ENCODE results near the gene MSL2.
A peak's percentile ranks its signal among the peaks of the same experiment; 100 is the strongest.
"Not testable (repeated sequence)": the region's sequence is repeated elsewhere in the genome, so short reads cannot be mapped to it uniquely, and the experiment has no call there.

The MSL2 gene

GRCh38 chr3:136192831-136193230 is 3.3 kb downstream of the MSL2 start:
- no peak for DNase-seq

DNA sequence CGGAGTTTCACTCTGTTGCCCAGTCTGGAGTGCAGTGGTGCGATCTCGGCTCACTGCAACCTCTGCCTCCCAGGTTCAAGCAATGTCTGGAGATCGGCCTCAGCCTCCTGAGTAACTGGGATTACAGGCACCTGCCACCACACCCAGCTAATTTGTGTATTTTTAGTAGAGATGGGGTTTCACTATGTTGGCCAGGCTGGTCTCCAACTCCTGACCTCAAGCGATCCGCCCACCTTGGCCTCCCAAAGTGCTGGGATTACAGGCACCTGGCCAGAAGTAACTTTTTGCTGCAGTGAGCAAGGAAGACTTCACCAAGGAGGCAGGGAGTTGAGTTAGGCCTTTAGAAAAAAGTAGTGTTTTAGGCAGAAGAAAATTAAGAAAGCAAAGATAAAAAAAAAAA is 3.9 kb downstream of the MSL2 start:
- not testable (repeated sequence) for DNase-seq

DNA sequence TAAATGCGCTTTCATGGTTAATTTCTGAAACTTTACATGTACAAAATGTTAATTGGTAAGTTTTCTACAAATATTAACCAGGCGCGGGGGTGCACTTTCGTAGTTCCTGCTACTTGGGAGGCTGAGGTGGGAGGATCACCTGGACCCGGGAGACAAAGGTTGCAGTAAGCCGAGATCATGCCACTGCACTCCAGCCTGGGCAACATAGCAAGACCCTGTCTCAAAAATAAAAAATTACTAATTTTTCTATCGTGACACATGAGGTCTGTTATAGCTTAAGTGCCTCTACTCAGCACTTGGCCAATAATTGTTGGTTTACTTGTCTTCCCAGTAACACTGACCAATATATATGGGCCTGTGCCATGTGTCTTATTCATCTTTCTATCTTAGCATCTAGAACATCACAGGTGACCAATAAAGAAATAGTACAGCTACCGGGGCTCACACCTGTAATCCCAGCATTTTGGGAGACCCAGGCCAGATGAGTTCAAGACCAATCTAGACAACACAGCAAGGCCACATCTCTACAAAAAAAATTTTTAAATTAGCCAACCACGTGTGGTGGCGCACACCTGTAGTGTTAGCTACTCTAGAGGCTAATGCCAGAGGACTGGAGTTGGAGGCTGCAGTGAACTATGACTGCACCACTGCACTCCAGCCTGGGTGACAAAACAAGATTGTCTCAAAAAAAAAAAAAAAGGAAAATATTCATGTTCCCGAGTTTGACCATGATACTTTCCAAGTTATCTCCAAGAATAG is 6.1 kb downstream of the MSL2 start:
- no peak for DNase-seq

- no peak for DNase-seq
Observed at GRCh38 chr3:136189043-136189442, 7.1 kb downstream of the MSL2 start.

DNA sequence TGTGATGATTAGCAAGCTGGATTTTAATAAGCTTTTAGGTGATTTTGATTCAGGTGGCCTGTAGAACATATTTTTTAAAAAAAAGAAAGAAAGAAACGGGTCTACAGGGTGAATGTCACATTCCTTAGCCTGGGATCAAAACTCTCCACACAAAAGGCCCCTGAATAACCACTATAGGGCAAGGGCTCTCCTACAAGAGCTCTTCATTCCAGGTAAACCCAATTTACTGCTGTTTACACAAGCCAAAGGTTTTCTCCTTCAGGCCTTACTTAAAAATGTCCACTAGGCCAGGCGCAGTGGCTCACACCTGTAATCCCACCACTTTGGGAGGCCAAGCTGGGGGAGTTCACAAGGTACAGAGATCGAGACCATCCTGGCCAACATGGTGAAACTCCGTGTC is 8.3 kb downstream of the MSL2 start:
- DNase-seq, result no peak

- no peak for DNase-seq
Observed at GRCh38 chr3:136186846-136187245, 9.3 kb downstream of the MSL2 start.

- no peak for DNase-seq
Observed at GRCh38 chr3:136186344-136186743, 9.8 kb downstream of the MSL2 start.

DNA sequence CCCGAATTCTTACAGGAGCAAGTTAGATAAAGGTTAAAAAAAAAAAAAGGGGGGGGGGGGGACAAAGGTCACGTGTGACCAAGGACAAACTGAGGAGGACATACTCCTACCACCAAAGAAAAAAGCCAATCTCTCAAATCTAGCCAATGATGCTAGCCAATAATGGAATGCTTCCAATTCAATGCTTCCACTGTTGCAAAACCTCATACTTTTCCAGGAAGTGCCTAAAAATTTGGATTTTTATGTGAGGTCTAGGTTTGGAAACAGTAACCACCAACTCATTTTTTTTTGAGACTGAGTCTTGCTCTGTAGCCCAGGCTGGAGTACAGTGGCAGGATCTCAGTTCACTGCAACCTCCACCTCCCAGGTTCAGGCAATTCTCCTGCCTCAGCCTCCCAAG is 11.4 kb downstream of the MSL2 start:
- DNase-seq, result no peak

GRCh38 chr3:136181741-136182140 is 14.4 kb downstream of the MSL2 start:
- no peak for DNase-seq

DNA sequence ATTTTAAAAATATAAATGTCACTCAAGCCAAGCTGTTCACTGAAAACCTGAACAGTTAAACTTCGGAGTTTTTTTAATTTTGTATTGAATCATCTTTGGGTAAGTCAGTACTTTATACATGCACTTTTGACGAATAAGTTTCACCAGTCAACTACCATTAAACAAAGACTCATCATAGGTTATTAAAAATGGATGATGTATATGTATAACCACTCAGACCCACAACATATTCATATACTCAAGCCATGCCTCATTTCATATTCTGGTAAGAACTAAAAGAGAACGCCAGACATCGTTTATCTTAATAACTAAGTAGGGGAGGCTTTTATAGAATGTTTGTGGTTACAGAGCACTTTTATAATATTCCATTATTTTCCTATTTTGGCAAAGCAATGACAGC is 18.3 kb downstream of the MSL2 start:
- DNase-seq, result no peak

- no peak for DNase-seq
Observed at GRCh38 chr3:136173939-136174490, 22.1 kb downstream of the MSL2 start.

DNA sequence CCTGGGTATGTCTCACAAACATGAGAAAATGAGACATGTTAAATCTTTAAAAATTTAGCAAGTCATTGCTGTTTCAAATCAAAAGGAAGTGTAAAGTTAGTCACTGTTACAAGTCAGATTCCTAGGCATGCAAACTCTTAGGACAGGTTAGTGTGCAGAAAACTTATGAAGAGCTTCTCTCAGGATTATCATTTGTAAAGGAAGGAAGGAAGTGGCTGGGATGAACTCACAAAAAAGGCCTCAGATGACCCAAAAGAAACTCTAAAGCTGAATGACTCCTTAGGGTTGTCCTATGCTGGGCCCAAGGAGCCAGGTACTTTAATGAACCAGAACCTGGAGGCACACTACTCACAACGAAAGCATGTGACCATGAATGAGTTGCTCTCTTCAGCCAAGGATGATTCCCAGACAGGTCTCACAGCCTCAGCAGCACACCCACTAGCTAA is 25.0 kb downstream of the MSL2 start:
- DNase-seq, result no peak

DNA sequence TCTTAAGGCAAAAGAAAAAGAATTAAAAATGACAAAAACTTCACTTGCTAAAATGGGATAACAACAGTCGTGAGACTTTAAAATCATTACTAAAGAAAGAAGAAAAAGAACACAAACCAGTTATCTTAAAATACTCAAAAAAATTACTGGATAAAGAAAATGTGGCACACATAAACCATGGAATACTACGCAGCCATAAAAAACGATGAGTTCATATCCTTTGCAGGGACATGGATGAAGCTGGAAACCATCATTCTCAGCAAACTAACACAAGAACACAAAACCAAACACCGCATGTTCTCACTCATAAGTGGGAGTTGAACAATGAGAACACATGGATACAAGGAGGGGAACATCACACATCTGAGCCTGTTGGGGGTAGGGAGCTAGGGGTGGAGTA is 27.9 kb downstream of the MSL2 start:
- not testable (repeated sequence) for DNase-seq

DNA sequence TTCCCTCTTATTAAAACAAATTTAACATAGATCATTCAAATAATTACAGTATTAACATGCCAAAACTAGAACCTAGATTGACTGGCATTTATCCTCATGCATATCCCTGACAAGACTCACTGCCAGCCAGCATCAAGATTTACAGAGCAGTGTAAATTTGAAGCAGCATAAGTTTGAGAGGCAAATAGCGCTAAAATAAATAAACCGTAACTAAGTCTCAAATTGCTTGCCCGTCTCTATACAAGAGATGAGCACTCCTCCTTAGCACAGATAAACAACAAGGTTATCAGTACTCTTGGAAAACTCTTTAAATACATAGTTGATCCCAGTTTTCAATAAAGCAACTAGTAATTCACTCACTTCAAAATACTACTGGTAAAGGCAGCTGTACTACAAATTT is 29.6 kb downstream of the MSL2 start:
- no peak for DNase-seq

DNA sequence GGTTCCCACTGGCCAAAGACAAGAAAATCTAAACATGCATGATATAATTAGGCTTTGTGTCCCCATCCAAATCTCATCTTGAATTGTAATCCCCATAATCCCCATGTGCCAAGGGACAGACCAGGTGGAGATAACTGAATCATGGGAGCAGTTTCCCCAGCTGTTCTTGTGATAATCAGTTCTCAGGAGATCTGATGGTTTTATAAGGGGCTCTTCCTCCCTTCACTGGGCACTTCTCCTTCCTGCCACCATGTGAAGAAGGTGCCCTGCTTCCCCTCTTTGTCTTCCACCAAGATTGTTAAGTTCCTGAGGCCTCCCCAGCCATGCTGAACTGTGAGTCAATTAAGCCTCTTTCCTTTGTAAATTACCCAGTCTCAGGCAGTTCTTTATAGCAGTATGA is 32.5 kb downstream of the MSL2 start:
- DNase-seq, result not testable (repeated sequence)

- no peak for DNase-seq
Observed at GRCh38 chr3:136162322-136162721, 33.8 kb downstream of the MSL2 start.

DNA sequence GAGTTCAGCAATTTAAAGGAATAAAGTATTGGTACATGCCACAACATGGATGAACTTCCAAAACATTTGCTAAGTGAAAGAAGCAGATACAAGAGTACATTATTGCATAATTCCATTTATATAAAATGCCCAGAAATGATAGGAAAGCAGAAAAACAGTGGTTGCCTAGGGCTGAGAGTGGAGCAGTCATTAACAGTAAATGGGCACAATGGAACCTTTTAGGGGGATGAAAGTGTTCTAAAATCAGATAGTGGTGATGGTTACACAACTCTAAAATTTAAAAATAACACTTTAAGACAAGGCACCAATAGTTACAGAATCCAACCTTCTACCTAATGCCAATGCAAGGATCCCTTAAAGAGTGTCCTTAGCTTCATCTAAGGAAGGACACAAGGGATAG is 34.6 kb downstream of the MSL2 start:
- DNase-seq, result no peak

- no peak for DNase-seq
Observed at GRCh38 chr3:136152963-136153362, 43.2 kb downstream of the MSL2 start.

DNA sequence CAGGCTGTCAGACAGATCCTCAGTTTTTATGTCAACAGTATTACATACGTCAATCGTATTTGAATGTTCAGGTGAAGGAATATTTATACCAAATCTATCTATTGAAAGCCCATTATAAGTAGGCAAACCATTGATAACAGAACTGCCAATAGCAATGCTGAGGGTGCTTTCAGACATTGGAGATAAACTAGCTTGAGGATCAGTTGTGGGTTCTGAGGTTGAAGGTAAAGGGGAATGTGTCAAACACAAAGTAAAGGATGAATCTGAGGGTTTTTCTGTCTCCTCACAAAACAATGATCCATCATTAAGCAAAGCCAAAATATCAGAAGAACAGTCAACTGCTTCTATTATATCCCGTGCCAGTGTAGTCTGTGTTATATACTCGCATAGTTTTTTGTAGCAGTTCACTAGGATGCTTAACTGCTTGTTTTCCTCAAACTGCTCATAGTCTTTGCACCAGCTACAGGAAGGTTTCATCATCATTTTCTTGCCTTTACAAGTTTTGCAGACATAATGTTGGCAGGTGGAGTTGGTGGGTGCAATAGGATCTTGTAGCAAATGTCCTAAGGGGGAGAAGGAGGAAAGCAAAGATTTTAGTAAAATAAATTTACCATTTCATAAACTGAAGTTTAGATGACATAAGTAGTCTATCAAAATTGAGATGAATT is 43.8 kb downstream of the MSL2 start:
- no peak for DNase-seq

GRCh38 chr3:136151219-136151618 is 44.9 kb downstream of the MSL2 start:
- DNase-seq, result no peak

DNA sequence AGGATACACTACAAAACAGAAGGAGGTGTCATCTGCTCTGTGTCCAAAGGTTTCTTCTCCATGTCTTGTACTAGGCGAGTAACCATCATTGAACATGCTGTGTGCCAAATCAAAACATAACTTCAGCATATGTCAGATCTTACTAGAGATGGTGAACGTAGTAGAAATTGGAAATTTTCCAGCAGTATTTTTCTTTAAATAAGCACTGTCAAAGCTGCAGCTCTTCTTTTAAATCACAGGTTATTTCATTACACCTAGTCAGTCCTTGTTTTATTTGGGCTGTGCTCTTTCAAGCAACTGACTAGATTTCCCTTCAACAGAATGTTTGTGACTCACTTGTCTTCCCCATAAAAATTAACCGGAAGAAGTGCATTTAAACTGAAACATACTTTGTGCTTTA is 46.5 kb downstream of the MSL2 start:
- no peak for DNase-seq

- no peak for DNase-seq
Observed at GRCh38 chr3:136146981-136147729, 49.0 kb downstream of the MSL2 start.

GRCh38 chr3:136144397-136144796 is 51.7 kb downstream of the MSL2 start:
- DNase-seq, result not testable (repeated sequence)

DNA sequence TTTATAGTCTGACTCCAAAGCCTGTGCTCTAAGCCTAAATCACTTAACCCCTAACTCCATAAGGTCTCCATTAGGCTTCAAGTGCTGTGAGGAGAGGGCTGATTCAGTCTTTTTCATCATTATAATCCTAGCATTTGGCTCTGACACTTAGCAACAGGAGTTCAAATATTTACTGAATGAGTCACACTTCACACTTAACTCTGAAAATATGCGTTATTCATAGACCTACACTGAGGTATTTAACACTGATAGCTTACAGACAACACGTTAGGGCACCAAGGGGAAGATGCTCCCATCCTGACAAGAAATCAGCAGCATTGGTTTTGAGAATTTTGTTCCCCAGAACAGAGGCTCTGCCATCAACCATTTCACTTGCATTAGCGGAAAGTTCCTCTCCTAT is 53.5 kb downstream of the MSL2 start:
- DNase-seq, result peak; percentile 24

Measured in DMS79 (cell line).